Right hindlimb (tissue), 1 donor: ENCODE data around the gene IRF6.

Experiments used
- DNase-seq: peaks from one replicate; pipeline ENCODE4 v3.0.0-alpha.2; 2018

IRF6 gene

GRCh38 chr1:209755926-209756614, 49.9 kb downstream of the IRF6 start, which contains the start of gene TRAF3IP3:
Gene TRAF3IP3, plus strand, starts transcription at chr1:209756053. Its CDS starts 3,987 bp downstream, at chr1:209760040.
- no peak for DNase-seq

- no peak for DNase-seq
Measured at GRCh38 chr1:209755256-209755655, 50.7 kb downstream of the IRF6 start.

GRCh38 chr1:209752890-209753289, 53.1 kb downstream of the IRF6 start:
- no peak for DNase-seq

- no peak for DNase-seq
Measured at GRCh38 chr1:209751627-209752231, 54.2 kb downstream of the IRF6 start.

- DNase-seq, result no peak
Measured at GRCh38 chr1:209749670-209750323, 56.1 kb downstream of the IRF6 start.

- no peak for DNase-seq
Measured at GRCh38 chr1:209749205-209749604, 56.7 kb downstream of the IRF6 start.

GRCh38 chr1:209748620-209749019, 57.3 kb downstream of the IRF6 start:
- DNase-seq, result no peak

GRCh38 chr1:209747580-209748262, 58.2 kb downstream of the IRF6 start:
- peak; percentile 83 for DNase-seq

GRCh38 chr1:209746451-209747165, 59.3 kb downstream of the IRF6 start:
- no peak for DNase-seq

GRCh38 chr1:209743145-209743482, 62.8 kb downstream of the IRF6 start:
- DNase-seq, result peak; percentile 25

GRCh38 chr1:209742409-209743144, 63.4 kb downstream of the IRF6 start:
- DNase-seq, result no peak

GRCh38 chr1:209741889-209742288, 64.1 kb downstream of the IRF6 start:
- DNase-seq, result no peak

GRCh38 chr1:209741193-209741592, 64.7 kb downstream of the IRF6 start:
- no peak for DNase-seq

- DNase-seq, result no peak
Measured at GRCh38 chr1:209738270-209738669, 67.7 kb downstream of the IRF6 start.

- DNase-seq, result no peak
Measured at GRCh38 chr1:209737118-209737505, 68.8 kb downstream of the IRF6 start.

- no peak for DNase-seq
Measured at GRCh38 chr1:209736490-209737117, 69.3 kb downstream of the IRF6 start.
